ENCODE data around the gene WFS1. TPM values are rescaled to one million over a fixed set of nuclear protein-coding genes. Genes with fewer than 3 reads are reported as not detected.

WFS1 gene
- polyA plus RNA-seq, 5 donors = 28.7 to 44.5 (median 38.5) TPM

Other genes starting within 250 kb of the WFS1 start
- gene JAKMIP1, start 69.3 kb upstream of the WFS1 start, polyA plus RNA-seq (ENCODE audit: insufficient read depth in 1 of 5, insufficient read length in 5 of 5, low replicate concordance in 1 of 5) = under 1 TPM in 4 of 5 donors, not detected in 1; 0.12 to 0.22 (median 0.16) TPM
- under 1 TPM; 0.22 to 0.53 (median 0.28) TPM for gene PPP2R2C, start 202.8 kb downstream of the WFS1 start, polyA plus RNA-seq (ENCODE audit: insufficient read depth in 1 of 5, insufficient read length in 5 of 5, low replicate concordance in 1 of 5)